Hindlimb muscle (tissue), 1 donor: ENCODE measurements around the gene ALOXE3. TPM values are rescaled to one million over a fixed set of nuclear protein-coding genes. Genes with fewer than 3 reads are reported as not detected.
"Not testable (repeated sequence)": the region's sequence is repeated elsewhere in the genome, so short reads cannot be mapped to it uniquely, and the experiment has no call there.

Experiments used
- DNase-seq: peaks from one replicate; pipeline ENCODE4 v3.0.0-alpha.2; 2013
- polyA plus RNA-seq: library from polyadenylated mRNA; unstranded; fragments of 120-200 nt; gene quantifications from one replicate; pipeline ENCODE4 v1.2.1, GENCODE V29; 2013; ENCODE audit not compliant: insufficient read length

Gene ALOXE3
- polyA plus RNA-seq, 1 donor, result not detected

DNA sequence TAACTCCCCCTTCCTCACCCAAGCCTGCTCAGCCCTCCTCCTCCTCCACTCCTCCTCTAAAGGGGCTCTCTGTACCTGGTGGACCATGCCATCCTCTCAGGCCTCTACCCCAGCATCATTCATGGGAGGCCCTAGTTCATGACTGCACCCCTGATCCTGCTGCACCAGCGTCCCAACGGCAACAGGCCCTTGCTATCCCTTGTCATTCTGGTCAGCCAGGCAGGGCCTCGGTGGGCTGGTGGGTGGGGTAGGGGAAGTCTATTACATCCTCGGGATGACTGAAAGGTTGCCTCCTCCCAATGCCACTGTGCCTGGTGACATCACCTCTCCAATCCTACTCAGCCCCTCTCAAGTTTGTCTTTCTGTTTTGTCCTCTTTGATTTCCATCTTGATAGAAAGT is 50.5 kb downstream of the ALOXE3 start:
- no peak for DNase-seq

DNA sequence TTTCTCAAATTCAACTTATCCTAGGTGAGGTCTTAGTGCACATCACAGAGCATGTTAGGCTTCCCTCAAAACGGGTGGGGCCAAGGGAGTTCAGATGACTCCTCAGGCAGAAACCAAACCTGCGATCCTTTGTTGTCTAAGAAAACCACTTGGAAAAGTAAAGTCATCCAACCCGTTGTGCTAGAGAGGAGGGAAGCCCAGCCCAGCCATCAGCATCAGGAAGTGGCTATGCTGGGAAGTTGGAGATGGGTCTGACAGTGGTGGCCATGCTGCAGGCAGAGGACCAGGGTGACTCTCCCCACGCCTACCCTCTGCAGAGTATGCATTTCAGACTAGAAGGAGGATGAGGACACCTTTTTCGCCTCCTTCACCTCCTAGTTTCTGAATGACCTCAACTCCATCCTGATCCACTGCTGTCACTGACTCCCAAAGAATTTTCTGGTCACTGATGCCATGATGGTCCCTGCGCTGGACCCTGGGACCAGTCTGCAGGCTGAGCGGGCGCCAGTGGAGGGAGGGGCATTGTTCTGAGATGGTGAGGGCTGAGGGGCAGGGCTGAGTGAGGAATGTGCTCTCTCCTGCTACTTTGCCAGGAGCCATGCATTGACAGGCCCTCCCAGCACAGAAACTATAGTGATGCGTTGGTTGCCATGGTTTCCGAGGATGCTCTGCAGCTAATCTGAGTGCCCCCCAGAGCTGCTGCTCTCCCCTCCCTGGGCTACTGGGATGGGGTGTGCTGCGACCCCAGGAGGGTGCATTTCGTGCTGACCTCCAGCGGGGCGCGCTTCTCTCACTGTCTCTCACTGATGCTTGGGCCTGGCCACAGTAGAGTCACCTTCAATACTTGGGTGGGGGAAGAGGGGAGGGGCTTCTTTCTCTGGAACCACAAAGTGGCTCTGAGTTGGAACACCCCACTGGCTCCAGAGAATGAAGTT is 51.2 kb downstream of the ALOXE3 start:
- DNase-seq, result no peak

DNA sequence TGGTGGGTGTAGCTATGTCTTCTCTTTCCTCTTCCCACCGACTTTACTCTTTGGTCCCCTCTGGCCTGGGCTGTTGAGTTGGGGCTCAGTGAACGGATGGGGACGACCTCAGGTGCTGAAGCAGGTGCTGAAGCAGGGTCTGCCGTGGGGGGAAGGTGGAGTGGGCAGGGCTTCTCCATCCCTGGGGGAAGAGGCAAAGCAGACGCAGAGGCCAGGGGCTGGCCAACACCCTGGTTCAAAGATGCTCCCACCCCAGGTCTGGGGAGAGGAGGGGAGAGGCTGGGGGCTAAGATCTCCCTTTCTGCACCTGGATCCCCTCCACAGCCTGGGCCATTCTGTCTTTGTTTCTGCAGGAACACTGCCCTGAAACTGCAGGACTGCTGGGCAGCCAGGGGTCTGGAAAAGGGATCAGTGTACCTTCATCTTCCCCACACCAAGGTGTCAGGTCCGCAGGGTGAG is 53.7 kb downstream of the ALOXE3 start:
- no peak for DNase-seq

DNA sequence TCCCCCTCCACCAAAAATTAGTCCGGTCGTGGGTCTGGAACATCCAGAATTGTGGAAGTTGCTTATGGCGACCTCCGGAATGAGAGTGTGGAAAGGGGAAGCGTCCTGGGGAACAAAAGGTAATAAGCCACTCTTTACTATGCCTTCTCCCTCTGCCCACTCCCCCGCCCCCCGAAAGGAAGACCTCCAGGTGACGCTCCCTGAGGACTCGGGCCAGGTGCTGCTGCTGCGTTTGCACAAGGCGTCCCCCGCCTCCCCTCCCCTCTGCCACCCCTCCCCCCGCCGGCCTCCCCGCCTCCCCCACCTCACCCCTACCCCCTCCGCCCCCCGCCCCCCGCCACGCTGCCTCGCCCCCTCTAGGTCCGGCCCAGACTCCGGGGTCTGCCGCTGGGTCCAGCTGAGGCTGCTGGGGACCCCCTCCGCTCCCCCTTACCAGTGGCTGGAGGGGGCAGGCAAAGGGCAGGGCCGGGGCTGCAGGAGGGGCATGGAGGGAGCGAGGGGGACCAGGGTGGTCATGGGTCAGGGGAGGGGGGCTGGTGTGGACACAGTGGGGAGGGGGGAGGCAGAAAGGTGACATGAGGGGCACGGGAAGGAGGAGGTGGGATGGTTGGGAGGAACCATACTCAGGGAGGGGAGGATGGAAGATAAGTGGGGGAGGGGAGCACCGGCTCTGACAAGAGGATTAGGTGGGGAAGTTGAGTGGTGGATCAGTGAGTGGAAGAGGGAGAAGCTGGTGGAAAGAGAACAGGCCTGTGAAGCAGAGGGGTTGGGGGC is 54.4 kb downstream of the ALOXE3 start:
- no peak for DNase-seq

DNA sequence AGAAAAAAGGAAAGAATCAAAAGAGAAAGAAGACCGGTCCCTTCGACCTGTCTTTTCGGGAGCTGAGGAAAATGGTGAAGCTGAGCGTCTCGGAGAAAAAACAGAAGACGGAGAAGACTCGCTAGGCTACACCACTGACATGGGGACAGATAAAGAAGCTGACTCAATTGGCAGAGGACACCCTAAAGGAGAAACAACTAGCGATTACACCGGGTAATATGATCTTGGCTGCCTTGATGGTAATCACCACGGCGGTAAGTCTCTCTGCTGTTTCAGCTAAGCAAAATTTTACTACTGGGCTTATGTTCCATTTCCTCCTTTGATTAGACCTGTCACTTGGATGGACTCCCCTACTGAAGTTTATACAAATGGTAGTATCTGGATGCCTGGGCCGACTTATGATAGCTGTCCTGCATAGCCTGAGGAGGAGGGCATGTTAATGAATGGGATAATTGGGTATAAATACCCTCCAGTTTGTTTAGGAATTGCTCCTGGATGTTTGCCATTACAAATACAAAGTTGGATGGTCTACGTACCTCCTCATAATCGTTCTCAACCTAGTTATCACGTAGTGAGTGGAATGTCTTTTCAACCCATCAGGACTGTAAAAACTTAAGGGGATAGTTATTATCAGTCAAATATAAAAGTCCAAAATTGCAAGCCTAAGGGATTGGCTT is 55.4 kb downstream of the ALOXE3 start:
- no peak for DNase-seq

DNA sequence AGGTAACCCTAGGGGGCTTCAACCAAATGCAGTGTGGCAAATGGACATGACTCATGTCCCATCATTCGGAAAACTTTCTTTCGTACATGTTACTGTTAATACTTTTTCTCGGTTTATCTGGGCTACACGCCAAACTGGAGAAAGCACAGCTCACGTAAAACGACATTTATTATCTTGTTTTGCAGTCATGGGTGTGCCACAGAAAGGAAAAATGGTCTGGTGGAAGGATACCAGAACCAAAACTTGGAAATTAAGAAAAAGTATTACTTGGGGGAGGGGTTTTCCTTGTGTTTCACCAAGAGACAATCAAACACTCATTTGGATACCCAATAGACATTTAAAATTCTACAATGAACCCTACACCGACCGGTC is 55.9 kb downstream of the ALOXE3 start:
- no peak for DNase-seq

DNA sequence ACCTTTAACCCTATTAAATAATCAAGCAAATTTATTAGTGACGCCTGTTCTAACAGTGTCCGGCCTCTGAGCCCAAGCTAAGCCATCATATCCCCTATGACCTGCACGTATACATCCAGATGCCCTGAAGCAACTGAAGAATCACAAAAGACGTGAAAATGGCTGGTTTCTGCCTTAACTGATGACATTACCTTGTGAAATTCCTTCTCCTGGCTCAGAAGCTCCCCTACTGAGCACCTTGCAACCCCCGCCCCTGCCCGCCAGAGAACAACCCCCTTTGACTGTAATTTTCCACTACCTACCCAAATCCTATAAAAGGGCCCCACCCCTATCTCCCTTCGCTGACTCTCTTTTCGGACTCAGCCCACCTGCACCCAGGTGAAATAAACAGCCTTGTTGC is 56.5 kb downstream of the ALOXE3 start:
- DNase-seq, result not testable (repeated sequence)

DNA sequence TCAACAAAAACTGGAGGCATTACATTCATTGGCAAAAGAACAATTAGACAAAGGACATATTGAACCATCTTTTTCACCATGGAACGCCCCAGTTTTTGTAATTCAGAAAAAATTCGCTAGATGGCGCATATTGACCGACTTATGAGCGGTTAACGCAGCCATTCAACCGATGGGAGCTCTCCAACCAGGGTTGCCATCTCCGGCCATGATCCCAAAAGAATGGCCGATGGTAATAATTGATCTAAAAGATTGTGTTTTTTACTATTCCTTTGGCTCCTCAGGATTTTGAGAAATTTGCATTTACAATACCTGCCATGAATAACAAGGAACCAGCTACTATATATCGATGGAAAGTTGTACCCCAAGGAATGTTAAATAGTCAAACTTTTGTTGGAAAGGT is 58.0 kb downstream of the ALOXE3 start:
- peak; percentile 68 for DNase-seq

DNA sequence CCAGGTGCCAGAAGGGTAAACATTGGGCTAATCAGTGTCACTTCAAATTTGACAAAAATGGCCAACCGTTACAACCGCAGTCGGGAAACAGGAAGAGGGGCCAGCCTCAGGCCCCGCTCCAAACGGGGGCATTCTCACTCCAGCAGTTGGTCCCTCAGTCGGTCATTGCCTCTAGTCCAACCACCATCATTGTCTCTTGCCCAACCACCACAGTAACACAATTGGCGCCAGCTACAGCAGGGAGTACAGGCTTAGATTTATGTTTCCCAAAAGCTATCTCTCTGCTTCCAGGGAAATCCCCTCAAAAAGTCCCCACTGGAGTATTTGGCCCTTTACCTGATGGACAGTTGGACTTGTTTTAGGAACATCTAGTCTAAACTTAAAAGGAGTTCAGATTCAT is 59.2 kb downstream of the ALOXE3 start:
- DNase-seq, result no peak

DNA sequence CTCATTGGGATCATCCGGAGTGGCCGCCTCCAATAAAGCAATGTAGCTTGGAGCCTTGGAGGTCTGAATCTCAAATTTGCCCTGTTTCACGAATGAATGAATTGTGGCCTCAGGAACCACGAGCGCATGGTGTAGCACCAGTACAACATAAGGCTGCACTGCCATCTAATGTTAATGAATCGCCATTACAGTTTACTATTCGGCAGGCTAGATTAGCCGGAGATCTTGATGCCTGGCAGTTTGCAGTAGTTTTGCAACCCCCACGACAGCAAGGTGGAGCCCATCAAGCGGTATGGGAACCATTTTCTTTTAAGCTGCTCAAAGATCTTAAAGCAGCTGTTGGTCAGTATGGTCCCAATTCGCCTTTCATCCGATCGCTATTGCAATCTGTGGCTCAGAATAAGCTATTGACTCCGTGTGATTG is 60.6 kb downstream of the ALOXE3 start:
- peak; percentile 64 for DNase-seq

DNA sequence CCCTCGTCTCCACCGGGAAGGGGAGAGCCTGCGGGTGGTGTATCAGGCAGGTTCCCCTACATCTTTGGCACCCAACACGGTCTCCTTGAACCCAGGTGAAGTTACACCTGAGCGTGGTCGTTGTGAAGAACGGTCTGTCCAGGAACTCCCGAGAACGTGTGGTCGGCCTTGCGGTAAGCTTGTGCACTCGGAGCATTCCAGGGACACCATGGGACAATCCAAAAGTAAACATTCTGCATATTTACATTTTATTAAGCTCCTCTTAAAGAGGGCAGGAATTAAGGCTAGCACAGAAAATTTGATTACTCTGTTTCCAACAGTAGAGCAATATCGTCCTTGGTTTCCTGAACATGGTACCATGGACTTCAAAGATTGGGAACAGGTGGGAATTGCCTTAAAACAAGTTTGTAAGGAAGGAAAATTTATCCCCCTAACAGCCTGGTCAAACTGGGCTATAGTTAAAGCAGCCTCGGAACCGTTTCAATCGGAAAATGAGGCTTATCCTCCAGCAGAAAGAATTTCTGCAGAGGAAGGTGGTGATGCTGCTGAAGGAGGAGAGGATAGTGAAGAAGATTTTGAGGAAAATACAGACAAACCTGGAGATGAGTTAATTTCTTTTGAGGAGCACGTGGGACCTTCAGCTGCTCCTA is 61.2 kb downstream of the ALOXE3 start:
- no peak for DNase-seq

DNA sequence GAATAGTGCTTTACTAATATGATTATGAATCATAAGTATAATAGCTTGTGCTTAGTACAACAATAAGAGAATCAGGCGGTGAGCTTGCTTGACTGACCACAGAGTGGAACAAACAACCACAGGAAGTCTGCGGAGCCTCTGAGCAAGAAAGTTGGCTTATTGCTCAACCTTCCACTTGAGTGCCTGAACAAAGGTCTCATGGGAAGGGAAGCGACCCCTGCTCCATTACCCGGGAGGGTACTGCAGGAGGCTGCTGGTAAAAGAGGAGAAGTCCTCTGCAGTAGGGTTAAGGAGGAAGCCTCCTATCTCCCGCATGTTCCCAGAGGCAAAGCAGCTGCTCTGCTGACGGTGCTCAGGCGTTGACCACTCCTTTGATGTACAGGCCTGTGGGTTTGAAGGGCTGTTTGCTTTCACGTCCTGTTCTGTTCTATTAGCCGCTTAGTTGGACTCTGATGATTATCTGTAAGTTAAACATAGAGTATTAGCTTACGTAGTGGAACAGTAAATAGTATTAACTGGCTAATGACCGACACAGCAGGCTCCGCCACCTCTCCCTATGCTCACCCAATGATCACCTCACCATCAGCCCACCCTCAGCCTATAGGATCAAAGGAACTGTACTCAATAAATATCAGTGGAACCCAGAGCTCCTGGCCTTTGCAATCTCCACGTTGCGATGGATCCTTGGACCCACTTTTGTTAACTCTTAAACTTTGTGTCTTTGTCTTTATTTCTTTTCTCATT is 61.9 kb downstream of the ALOXE3 start:
- no peak for DNase-seq

DNA sequence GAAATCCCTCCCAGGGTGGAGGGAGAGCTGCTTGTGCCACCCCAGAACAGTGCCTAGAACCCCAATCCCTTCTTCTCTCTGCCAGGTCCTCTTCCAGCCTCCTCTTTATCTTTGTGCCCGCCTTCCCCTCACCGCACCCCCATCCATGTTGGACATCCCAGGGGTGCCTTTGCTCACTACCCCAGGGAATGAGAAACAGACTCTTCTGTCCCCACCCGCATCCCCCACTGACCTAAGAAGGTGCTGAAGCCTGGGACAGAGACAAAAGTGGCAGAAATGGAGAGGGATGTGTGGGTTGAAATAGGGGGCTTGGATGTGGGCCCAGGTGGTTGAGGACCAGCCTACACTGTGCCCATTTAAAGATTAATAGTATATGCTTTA is 62.5 kb downstream of the ALOXE3 start:
- DNase-seq, result no peak

DNA sequence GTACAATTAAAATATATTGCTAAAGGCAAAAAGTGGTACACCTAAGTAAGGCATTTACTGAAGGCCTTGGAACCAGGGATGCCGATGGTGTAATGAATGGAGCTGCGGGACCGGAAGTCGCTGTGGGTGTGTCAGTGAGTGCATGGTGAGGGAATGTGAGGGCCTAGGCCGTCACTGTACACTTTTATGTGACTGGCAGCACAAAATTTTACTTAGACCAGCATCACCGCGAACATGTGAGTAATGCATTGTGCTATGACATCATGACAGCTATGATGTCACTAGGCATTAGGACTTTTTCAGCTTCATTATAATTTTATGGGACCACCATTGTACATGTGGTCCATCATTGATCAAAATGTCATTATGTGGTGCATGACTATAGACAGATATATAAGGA is 64.7 kb downstream of the ALOXE3 start:
- DNase-seq, result no peak

DNA sequence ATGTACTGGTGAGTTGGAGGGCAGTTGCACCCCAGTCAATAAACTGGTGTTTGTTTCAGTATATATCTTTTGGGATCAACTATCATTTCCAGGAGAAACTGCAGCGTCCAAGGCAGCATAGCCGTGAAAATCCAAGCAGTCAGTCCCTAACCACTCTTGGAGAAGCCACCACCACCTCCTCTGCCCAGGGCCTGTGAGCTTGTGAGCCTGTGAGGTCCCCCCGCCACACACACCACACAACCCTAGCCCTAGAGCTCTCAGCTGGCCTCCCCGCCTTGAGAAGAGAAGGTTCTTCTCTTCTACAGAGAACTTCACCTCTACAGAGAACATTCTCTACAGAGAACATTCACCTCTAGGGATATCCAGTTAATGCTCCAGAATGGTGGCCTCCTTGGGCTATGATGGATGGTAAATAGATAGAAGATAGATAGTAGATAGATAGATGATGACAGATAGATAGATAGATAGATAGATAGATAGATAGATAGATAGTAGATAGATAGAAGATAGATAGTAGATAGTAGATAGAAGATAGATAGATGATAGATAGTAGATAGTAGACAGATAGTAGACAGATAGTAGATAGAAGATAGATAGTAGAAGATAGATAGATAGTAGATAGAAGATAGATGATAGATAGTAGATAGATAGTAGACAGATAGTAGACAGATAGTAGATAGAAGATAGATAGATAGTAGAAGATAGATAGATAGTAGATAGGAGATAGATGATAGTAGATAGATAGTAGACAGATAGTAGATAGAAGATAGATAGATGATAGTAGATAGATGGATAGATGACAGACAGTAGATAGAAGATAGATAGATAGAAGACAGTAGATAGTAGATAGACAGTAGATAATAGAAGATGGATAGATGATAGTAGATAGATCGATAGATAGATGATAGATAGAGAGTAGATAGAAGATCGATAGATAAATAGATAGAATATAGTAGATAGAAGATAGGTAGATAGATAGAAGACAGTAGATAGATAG is 65.8 kb downstream of the ALOXE3 start:
- no peak for DNase-seq

DNA sequence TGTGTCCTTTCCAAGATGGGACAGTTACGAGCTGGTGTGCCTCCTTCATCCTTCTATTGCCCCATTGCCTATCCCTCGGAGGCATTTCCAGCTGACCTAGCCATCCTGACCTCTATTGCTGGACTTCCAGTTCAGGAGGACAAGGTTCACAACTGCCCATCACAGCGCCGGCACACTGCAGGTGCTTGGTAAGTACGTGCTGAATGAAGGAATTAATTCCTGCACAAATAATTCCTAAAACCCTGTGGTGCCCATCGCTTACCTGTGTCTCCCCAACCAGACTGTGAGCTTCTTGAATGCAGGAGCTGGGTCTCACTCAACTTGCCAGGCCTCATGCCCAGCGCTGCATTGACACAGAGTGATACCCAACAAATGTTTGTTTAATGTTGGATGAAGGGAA is 66.5 kb downstream of the ALOXE3 start:
- no peak for DNase-seq

DNA sequence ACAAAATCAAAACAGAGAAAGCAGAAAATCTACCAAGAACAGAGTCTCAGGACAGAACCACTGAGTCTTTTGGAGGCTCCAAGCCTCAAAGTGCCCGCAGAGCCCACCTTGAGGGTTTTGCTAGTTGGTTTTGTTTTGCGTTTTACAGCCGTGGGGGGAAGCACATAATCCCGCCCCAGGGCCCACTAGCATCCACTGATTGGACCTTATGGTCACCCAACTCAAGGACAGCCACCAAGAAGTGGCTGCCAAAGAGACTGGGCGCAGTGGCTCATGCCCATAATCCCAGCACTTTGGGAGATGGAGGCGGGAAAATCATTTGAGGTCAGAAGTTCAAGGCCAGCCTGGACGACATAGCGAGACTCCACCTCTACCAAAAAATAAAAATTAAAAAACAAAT is 69.6 kb downstream of the ALOXE3 start:
- DNase-seq, result no peak

DNA sequence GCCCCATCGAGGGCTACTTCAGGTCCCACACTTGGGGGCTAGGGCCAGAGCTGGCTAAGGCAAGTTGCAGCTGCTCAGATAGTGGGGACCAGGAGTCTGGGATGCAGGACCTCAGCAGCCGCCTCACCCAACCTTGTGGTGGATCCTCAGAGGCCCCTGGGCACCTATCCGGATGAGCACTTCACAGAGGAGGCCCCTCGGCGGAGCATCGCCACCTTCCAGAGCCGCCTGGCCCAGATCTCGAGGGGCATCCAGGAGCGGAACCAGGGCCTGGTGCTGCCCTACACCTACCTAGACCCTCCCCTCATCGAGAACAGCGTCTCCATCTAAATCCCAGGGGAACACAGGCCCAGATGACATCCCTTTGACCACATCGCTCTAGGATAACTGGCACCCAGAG is 70.1 kb downstream of the ALOXE3 start:
- DNase-seq, result no peak

DNA sequence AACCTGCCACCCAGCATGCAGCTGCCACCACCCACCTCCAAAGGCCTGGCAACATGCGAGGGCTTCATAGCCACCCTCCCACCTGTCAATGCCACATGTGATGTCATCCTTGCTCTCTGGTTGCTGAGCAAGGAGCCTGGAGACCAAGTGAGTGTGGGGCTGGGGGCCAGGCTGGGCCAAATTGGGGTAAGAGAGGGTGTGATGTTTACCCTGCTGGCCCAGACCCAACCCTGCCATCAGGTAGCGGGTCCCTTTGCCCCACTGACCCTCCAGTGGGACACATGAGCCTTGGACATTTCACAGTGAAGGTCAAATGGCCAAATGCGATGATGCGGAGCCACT is 70.6 kb downstream of the ALOXE3 start:
- DNase-seq, result no peak

DNA sequence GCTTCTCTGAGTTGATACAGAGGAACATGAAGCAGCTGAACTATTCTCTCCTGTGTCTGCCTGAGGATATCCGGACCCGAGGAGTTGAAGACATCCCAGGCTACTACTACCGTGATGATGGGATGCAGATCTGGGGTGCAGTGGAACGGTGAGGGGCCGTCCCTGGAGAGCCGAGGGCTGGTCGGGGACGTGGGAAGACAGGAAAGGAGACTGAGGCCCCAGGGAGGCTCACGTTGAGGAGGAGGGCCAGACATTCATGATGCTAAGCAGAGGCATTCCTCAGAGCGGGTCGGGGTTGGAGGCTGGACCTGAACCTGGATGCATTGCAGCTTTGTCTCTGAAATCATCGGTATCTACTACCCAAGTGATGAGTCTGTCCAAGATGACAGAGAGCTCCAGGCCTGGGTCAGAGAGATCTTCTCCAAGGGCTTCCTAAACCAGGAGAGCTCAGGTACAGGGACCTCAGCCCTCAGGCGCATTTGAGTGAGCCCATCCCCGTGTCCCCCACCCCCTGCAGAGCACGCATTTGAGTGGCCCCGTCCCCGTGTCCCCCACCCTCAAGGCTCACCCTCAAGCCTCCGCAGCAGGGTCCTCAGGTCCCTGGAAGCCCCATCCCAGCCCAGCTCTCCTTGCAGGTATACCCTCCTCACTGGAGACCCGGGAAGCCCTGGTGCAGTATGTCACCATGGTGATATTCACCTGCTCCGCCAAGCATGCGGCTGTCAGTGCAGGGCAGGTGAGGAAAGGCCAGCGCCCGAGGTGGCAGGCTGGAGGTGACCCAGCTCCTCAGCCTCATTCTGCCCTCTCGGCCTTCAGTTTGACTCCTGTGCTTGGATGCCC is 71.2 kb downstream of the ALOXE3 start:
- no peak for DNase-seq
